Stimulated activated CD4-positive, alpha-beta T cell treated with anti-CD3 and anti-CD28 coated beads, Interleukin-2, amount 100 ng/mL, for 48 hours (primary cell): ENCODE measurements around the gene SHANK1.

Experiments used
- DNase-seq, 2 donors: peaks; one replicate each; pipeline ENCODE4 v3.0.0-alpha.2; 2020

SHANK1 gene

GRCh38 chr19:50710612-50711011, 9.0 kb downstream of the SHANK1 start:
- DNase-seq, result no peak

DNA sequence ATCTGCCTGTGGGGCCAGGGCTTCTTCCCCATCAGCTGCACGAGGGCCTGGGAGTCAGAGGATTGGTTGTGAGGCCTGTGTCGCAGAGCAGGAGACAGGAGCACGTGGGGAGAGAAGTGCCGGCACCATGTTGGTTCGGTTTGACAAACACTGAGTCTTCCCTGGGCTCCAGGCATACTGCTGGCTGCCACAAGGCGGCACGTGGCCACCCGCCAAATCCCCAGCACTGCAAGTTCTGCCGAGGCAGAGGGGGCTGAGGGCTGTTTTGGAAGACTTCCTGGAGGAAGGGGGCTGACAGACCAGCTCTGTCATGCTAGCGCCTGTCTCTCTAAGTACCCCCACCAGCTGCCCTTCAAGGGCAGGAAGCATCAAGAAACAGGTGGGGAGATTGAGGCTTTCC, 9.5 kb downstream of the SHANK1 start:
- DNase-seq, result no peak

GRCh38 chr19:50708179-50708879, 11.3 kb downstream of the SHANK1 start:
- DNase-seq, result no peak

- no peak for DNase-seq
Measured at GRCh38 chr19:50706387-50706786, 13.2 kb downstream of the SHANK1 start.

GRCh38 chr19:50705422-50706019, 14.1 kb downstream of the SHANK1 start:
- peak; percentile 10 to 23 for DNase-seq

GRCh38 chr19:50703915-50704796, 15.4 kb downstream of the SHANK1 start:
- no peak for DNase-seq

GRCh38 chr19:50702871-50703829, 16.5 kb downstream of the SHANK1 start:
- DNase-seq, result no peak

DNA sequence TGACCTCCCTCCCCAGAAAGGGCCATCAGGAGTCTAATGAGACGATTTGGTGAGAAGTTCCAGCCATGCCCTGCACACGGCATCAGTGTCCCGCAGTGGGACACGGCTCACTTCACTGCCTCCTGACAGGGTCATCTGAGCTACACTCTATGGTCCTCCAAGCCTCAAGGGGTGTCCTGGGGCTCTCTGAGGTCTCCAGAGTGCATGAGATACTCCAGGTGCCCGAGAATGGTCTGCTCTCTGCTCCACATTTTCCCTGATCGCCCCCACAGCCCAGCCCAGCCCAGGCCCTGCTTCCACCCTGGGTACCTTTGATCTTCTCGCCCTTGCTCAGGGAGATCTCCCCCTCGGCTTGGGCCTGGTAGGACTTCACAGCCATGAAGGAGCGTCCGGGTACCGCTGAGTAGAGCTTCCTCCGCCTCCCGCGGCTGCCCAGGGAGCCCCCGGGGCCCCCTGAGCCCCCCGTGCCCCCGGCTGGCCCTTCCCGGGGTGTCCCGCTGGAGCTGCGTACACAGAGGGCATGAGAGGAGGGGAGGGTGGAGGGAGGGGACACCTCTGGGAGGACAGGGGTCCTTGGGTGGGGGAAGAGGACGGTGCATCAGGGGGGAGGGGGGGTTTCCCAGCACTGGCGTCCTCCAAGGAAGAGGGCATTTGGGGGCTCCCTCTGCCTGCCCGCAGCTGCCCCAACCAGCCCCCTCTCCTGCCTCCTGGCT, 17.3 kb downstream of the SHANK1 start:
- DNase-seq, result no peak

GRCh38 chr19:50701367-50701985, 18.1 kb downstream of the SHANK1 start:
- no peak for DNase-seq

DNA sequence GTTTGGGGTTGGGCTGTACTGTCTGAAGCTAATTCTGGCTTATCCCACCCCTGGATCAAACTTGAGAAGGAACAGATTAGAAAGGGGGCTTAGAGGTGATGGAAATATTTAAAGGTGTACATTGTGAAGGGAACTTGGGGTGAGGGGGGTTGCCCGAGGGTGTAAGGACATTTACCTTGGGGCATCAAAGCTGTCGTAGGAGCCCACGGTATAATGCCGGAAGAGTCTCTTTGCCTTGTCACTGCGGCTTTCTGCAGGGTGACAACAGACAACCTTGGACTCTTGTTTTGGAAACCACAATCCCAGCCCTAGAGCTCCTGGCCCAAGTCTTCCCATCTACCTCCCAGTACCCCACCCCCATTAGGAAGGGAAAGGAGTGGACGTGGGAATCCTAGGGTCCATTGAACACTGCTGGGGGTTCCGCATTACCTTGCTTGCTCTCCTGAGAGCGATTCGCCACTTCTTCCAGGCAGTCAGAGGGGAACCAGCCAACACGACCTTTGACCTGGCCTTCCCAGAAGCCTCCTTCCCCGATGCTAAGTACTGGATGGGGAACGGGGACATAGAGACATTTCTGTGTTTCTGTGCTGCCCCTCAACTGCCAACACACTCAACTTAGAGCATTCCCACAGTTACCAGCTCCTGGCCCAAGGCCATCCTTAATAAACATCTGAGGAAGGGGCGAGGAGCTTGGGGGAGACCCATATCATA, 22.0 kb downstream of the SHANK1 start:
- DNase-seq, result no peak

DNA sequence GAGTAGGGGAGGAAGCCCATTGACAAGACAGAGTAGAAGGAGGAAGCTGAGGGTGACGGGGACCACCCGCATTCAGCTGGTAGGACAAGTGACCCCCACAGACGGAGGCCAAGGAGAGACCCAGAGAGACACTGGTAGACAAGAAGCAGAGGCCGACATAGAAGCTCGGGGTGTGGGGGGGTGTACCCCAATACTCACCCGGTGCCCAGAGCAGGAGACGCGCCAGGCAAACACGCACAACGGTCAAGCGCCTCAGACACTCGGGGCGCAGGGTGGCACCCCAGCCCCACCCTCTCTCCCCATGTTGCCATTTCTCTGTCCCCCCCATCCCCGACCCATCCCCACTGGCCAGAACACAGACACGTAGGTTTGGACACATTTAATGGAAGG, 23.5 kb downstream of the SHANK1 start:
- DNase-seq, result no peak

DNA sequence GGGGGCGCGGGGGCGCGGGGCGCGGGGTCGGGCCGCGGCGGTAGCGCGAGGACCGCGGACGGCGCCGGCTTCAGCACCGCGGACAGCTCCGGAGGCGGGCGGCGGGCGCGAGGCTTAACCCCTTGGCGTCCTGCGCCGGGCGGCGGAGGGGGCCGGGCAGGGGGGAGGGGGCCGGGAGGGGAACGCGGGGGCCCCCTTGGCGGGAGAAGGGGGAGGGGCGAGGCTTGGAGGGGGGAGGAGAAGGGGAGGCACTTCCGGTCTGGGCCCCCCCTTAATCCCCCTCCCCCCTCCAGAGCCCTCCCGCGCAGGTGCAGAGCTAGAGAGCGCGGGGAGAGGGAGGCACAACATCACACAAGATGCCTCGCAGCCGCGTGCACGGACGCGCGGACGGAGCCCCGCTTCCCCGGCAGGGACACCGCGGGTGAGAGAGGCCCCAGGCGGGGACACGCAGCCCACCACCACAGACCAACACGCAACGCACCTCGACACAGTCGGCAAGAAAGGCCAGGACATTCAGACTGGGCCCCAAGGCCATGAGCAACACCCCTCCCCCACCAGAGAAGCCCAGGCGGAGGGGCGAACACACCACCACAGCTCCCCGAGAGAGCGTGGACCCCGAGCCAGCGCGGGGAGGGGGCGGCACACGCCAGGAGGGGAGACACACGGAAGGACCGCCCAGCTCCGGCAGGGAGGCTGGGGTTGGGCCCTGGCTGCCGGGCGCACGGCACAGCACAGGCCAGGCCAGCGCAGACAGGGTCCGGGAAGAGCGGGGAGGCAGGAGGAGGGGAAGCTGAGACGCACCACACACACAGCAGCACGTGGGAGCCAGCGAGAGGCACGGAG, 24.1 kb downstream of the SHANK1 start:
- peak; percentile 8 to 30 for DNase-seq

DNA sequence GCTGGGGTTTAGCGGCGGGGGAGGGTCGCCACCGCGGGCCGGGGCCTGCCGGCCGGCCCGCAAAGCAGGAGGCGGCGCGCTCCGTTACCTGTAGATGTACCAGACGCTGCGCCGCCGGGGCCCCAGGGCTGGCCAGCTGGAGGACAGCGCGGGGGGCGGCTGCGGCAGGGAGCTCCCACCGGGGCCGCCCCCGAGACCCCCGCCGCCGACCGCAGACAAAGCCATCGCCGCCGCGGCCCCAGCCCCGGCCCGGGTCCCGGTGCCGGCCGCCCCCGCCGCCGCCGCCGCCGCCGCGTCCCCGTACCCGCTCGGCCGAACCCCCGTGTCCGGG, 24.8 kb downstream of the SHANK1 start:
- DNase-seq, result no peak

DNA sequence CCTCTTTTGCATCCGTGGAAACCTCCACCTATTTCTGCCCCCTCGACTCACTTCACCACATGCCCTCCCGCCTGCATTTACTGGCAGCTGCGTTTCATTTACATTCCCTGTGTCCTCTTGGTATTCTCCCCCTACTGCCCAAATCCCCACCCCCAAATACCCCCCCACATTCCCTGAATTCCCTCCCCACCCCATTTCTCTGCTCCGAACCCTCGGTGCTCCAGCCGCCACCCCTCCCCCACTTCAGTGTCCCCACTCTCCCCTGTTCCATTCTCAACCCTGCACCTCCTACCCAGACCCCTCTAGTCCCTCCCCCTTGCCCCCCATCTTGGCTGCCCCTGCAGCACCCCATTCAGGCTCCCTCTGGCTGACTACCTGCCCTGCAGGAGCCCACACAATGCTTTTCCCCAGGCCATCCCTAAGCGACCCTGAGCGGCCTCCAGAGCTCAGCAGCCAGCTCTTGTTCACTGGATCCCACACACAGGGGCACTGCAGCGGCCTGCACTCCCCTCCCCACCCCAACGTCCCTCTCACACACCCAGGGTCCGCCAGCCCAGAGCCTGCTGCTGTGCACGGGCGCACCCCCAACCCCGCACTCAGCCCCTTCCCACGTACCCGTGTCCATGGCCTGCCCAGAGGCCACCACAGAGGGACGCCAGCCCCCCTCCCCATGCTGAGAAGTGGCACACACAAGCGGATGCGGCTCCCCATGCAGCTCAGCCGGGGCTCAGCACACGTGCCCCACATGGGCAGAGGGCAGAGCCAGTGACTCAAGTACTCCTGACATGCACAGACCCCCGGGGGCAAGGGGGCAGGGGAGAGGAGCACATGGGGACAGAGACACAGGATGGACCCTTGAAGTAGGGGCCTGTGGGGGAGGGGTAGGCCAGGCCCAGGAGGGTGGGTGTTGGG, 26.3 kb downstream of the SHANK1 start:
- no peak for DNase-seq

DNA sequence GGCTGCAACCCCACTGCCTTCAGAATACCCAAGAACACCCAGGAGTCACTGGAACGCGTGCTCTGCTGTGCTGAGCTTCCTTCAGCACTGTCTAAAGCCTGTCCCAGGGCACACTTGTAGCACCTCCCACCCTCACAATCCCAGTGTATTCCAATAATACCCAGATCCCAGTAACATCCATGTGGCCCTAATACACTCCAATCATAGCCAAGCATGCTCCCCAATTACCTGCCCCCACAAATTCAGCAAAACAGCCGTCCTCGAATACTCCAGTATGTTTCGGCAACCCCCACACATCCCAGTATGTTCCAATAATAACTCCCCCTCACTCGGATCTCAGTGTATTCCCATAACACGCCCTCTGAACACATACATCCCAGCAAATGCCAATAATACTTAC, 29.2 kb downstream of the SHANK1 start:
- DNase-seq, result no peak

DNA sequence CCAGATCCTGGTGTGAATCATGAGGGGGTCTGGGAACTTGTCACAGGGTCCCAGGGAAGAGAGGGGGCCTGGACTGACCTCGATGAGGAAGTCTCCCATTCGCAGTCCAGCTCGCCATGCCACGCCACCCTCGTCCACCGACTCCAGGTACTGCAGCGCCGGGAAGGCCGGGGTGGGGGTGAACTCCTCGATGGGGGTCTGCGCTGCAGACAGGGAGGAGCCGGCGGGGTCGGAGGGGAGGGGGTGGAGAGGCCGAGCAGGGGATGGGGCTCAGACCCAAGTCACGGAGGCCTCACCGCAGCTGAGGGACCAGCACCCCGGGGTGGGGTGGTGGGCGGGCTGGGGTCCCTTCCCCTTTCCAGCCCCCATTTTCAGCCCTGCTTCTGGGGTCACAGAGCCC, 30.8 kb downstream of the SHANK1 start:
- DNase-seq, result no peak

- no peak for DNase-seq
Measured at GRCh38 chr19:50686310-50687032, 33.1 kb downstream of the SHANK1 start.
